ENCODE data around the gene EEF1AKMT4.
A peak's percentile ranks its signal among the peaks of the same experiment; 100 is the strongest.

EEF1AKMT4 gene

GRCh38 chr3:184259878-184260723, 10.6 kb downstream of the EEF1AKMT4 start:
- Histone ChIP-seq H3K9me3 (ENCODE audit: control insufficient read depth, insufficient read depth, low read length) (no peaks in the 10 kb centered on the region), H3K36me3 (ENCODE audit: control insufficient read depth, low read length) (no peaks in the 10 kb centered on the region), H3K4me3 (ENCODE audit: low read length) (peak overlapping the region; percentile 58), H3K4me1 (ENCODE audit: control insufficient read depth, low read length) (peaks cover 14% of the 10 kb centered on the region; the same call in 1 of the 2 replicates), H3K4me2 (ENCODE audit: low read length) (peak overlapping the region; percentile 61), H3K27ac (ENCODE audit: low read depth, low read length) (no peak overlapping the region), H4K20me1 (ENCODE audit: control insufficient read depth, insufficient read depth, low read depth, low read length) (no peaks in the 10 kb centered on the region), H3K79me2 (ENCODE audit: control insufficient read depth, low read length) (peaks cover 1% of the 10 kb centered on the region), H3K9me2 (replicated peaks; ENCODE audit: control insufficient read depth, low read length) (no peaks in the 10 kb centered on the region), H3K27me3 (ENCODE audit: control insufficient read depth, low read length) (peaks cover 28% of the 10 kb centered on the region), H3F3A (ENCODE audit: control insufficient read depth, insufficient read depth) (no peaks in the 10 kb centered on the region; the same call in 1 of the 2 replicates)
- TF ChIP-seq CTCF (IDR thresholded peaks at IDR 0.05; ENCODE audit: low read depth, low read length, poor library complexity, severe bottlenecking) (no peak), EZH2phosphoT487 (IDR thresholded peaks at IDR 0.05; ENCODE audit: borderline replicate concordance, low read length) (0 out of 2 replicates have a peak, but pooled peaks have one; percentile 40)

- TF ChIP-seq CTCF (IDR thresholded peaks at IDR 0.05; ENCODE audit: low read depth, low read length, poor library complexity, severe bottlenecking) (no peak), EZH2phosphoT487 (IDR thresholded peaks at IDR 0.05; ENCODE audit: borderline replicate concordance, low read length) (no peak)
- peak overlapping the region; percentile 58 for H3K4me3 ChIP-seq (ENCODE audit: low read length)
- H3K4me2 ChIP-seq (ENCODE audit: low read length): peak overlapping the region; percentile 61
- H3F3A ChIP-seq (ENCODE audit: control insufficient read depth, insufficient read depth): no peaks in the 10 kb centered on the region; the same call in 1 of the 2 replicates
- H3K4me1 ChIP-seq (ENCODE audit: control insufficient read depth, low read length): peaks cover 14% of the 10 kb centered on the region; the same call in 1 of the 2 replicates
- no peaks in the 10 kb centered on the region for H3K9me3 ChIP-seq (ENCODE audit: control insufficient read depth, insufficient read depth, low read length)
- H4K20me1 ChIP-seq (ENCODE audit: control insufficient read depth, insufficient read depth, low read depth, low read length): no peaks in the 10 kb centered on the region
- no peaks in the 10 kb centered on the region for H3K36me3 ChIP-seq (ENCODE audit: control insufficient read depth, low read length)
- H3K79me2 ChIP-seq (ENCODE audit: control insufficient read depth, low read length): no peaks in the 10 kb centered on the region
- H3K9me2 ChIP-seq (replicated peaks; ENCODE audit: control insufficient read depth, low read length): no peaks in the 10 kb centered on the region
- peaks cover 28% of the 10 kb centered on the region for H3K27me3 ChIP-seq (ENCODE audit: control insufficient read depth, low read length)
- H3K27ac ChIP-seq (ENCODE audit: low read depth, low read length): no peak overlapping the region
These were observed 11.3 kb downstream of the EEF1AKMT4 start for GRCh38 chr3:184260724-184261269.

- H3K4me3 ChIP-seq (ENCODE audit: low read length): peak within 1 kb of the TSS; percentile 72
- no peaks in the 10 kb centered on the region for H3K9me3 ChIP-seq (ENCODE audit: control insufficient read depth, insufficient read depth, low read length)
- no peaks in the 10 kb centered on the region for H3K9me2 ChIP-seq (replicated peaks; ENCODE audit: control insufficient read depth, low read length)
- no peak within 1 kb of the TSS for H3K27ac ChIP-seq (ENCODE audit: low read depth, low read length)
- H3K4me1 ChIP-seq (ENCODE audit: control insufficient read depth, low read length): peaks cover 14% of the 10 kb centered on the region; the same call in 1 of the 2 replicates
- H4K20me1 ChIP-seq (ENCODE audit: control insufficient read depth, insufficient read depth, low read depth, low read length): no peaks in the 10 kb centered on the region
- peak within 1 kb of the TSS; percentile 69 for H3K4me2 ChIP-seq (ENCODE audit: low read length)
- H3F3A ChIP-seq (ENCODE audit: control insufficient read depth, insufficient read depth): no peaks in the 10 kb centered on the region; the same call in 1 of the 2 replicates
- TF ChIP-seq CTCF (IDR thresholded peaks at IDR 0.05; ENCODE audit: low read depth, low read length, poor library complexity, severe bottlenecking) (no peak), EZH2phosphoT487 (IDR thresholded peaks at IDR 0.05; ENCODE audit: borderline replicate concordance, low read length) (no peak)
- peaks cover 28% of the 10 kb centered on the region for H3K27me3 ChIP-seq (ENCODE audit: control insufficient read depth, low read length)
- H3K79me2 ChIP-seq (ENCODE audit: control insufficient read depth, low read length): no peaks in the 10 kb centered on the region
- H3K36me3 ChIP-seq (ENCODE audit: control insufficient read depth, low read length): no peaks in the 10 kb centered on the region
These were observed 11.9 kb downstream of the EEF1AKMT4 start, which contains the start of gene CAMK2N2 for GRCh38 chr3:184261270-184261853. TSS of gene CAMK2N2 (minus strand) at chr3:184261553. CDS start at chr3:184261285, 268 bp downstream.
